D721Med (cell line): ENCODE measurements around the gene MKI67.

ENCODE experiments used
- DNase-seq: peaks from one replicate; pipeline ENCODE4 v3.0.0; 2011; ENCODE audit warnings: low spot score; ENCODE audit not compliant: insufficient read length
- FAIRE-seq: peaks from 2 replicates; lab custom pipeline; 2011; peaks lifted over from hg19 to GRCh38; lab: Jason Lieb, UNC
- TF ChIP-seq, protein P1 (sequence below): IDR thresholded peaks from 2 replicates; pipeline ENCODE4 v1.5.1; 2012; ENCODE audit warnings: mild to moderate bottlenecking, control low read depth; ENCODE audit not compliant: insufficient read depth; ENCODE audit errors: missing control alignments

The MKI67 gene

GRCh38 chr10:128064108-128064969 is 61.9 kb downstream of the MKI67 start:
- FAIRE-seq (no peak), DNase-seq (no peak)
- TF ChIP-seq, protein P1, sequence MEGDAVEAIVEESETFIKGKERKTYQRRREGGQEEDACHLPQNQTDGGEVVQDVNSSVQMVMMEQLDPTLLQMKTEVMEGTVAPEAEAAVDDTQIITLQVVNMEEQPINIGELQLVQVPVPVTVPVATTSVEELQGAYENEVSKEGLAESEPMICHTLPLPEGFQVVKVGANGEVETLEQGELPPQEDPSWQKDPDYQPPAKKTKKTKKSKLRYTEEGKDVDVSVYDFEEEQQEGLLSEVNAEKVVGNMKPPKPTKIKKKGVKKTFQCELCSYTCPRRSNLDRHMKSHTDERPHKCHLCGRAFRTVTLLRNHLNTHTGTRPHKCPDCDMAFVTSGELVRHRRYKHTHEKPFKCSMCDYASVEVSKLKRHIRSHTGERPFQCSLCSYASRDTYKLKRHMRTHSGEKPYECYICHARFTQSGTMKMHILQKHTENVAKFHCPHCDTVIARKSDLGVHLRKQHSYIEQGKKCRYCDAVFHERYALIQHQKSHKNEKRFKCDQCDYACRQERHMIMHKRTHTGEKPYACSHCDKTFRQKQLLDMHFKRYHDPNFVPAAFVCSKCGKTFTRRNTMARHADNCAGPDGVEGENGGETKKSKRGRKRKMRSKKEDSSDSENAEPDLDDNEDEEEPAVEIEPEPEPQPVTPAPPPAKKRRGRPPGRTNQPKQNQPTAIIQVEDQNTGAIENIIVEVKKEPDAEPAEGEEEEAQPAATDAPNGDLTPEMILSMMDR = no peak

DNA sequence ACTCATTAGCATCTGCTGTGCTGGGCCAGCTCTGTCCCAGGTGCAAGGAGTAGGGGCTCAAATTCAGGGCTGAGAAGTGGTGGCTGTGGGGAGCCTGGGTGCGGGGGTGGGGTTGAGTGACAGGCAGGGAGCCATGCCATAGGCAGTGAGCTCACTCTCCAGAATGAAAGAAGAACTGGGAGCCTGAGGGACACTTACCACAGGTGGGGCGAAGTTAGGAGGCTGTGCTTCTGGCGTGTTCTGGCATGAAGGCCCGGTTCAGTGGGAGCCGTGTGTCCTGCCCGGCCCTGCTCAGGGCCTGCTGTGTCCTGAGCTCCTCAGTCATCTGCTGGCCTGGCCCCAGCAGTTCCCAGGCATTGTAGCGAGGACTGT is 62.5 kb downstream of the MKI67 start:
- TF ChIP-seq, protein P1 = no peak
- DNase-seq = no peak
- no peak for FAIRE-seq

DNA sequence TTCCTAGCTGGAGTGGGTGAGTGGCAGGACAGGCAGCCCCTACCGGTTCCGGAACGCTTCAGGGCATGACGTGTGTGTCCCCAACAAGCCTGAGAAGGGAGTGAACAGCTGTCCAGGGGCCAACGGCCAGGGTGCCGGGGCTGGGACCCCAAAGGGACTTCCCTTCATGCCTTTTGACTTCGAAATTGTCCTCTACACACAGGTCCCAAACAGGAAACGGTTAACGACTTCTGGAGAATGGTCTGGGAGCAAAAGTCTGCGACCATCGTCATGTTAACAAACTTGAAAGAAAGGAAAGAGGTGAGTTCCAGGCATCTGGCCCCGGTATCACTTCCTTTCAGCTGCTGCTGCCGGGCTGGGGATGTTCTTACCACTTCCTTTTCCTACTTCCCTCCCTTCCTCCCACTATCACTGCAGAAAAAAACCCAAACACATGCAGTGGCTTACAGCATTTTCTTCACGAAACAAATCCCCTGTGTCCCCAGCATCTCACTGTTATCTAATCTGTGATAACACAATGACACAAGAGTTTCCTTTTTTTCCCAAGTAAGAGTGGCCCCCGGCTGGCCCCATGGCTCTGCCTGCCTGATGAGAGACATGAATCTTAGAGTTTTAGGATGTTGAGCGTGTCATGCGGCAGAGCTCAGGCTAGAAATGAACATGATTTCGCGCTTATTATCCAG is 63.2 kb downstream of the MKI67 start:
- FAIRE-seq (no peak), DNase-seq (no peak)
- TF ChIP-seq, protein P1 = no peak

GRCh38 chr10:128062331-128062880 is 63.8 kb downstream of the MKI67 start:
- TF ChIP-seq, protein P1 = no peak
- no peak for DNase-seq
- FAIRE-seq = no peak

GRCh38 chr10:128061306-128062300 is 64.6 kb downstream of the MKI67 start:
- no peak for DNase-seq
- no peak for FAIRE-seq
- TF ChIP-seq, protein P1 = no peak

DNA sequence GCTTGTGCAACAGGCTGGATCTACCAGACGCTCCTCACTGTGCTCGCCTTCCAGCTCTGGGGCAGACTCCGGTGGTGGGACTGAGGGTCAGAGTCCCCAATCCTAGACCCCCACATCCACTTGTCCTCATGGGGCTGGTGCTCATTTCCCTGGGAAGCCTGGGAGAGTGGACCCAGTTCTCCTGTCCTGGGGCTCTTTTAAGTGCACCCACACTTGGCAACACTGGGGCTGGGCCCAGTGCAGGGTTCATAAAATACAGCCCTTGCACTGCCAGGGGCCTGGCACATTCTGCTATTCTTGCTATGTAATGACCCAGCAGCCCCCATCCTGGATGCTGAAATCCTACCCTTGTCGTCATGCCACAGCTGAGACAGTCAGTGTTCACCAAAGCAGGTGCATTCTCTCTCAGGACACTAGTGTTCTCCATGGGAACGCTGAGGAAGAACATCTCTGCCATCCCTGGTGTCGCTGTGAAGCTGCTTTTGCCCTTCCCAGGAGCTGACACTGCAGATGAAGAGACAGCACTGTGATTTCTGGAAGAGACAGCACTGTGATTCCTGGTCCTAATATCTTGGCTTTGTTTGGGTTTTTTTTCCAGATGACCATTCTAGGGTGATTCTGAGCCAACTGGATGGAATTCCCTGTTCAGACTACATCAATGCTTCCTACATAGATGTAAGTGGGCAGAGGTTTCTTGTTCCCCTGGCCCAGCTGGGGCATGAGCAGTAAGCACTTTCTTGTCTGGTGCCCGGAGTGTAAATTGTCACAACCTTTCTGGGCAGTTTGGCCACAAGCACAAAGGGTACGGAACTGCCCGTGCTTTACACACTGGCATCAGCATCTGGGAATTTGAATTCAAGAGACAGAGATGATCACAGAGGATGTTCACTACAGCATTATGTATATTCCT is 65.6 kb downstream of the MKI67 start:
- TF ChIP-seq, protein P1 = no peak
- DNase-seq (no peak), FAIRE-seq (no peak)
